Spleen (tissue), 11 donors: ENCODE data around the gene RPL13A. TPM values are rescaled to one million over a fixed set of nuclear protein-coding genes. Genes with fewer than 3 reads are reported as not detected.

Experiments used
- DNase-seq: peaks from one replicate; pipeline ENCODE4 v3.0.0-alpha.2; 2020
- H3K27ac ChIP-seq, 8 donors: fragments of 200-600 bp; sonication (generic) in 7 of 8; 1 replicate in 4 of 8; 2 replicates in 4 of 8; pipeline versions ENCODE4 v1.5.0 to v1.8.0; 2016 to 2021; ENCODE audit warnings: inconsistent platforms in 4 of 8, mild to moderate bottlenecking in 4 of 8, moderate library complexity in 1 of 8
- H3K27me3 ChIP-seq, 7 donors: fragments of 200-600 bp; sonication (generic) in 6 of 7; replicated peaks in 1 of 7; 1 replicate in 4 of 7; 2 replicates in 3 of 7; pipeline versions ENCODE4 v1.5.0 to v1.8.0; 2016 to 2021; ENCODE audit warnings: inconsistent platforms in 3 of 7, mild to moderate bottlenecking in 1 of 7
- H3K36me3 ChIP-seq, 6 donors: fragments of 200-600 bp; sonication (generic) in 5 of 6; 1 replicate in 4 of 6; 2 replicates in 2 of 6; pipeline versions ENCODE4 v1.5.0 to v1.8.0; 2016 to 2021; ENCODE audit warnings: inconsistent platforms in 2 of 6
- H3K4me1 ChIP-seq, 6 donors: fragments of 200-600 bp; sonication (generic) in 5 of 6; 1 replicate in 3 of 6; 2 replicates in 3 of 6; pipeline versions ENCODE4 v1.5.0 to v1.8.0; 2016 to 2021; ENCODE audit warnings: inconsistent platforms in 3 of 6
- H3K4me3 ChIP-seq, 8 donors: fragments of 200-600 bp; sonication (generic) in 7 of 8; 1 replicate in 4 of 8; 2 replicates in 4 of 8; pipeline versions ENCODE4 v1.5.0 to v1.8.0; 2016 to 2021; ENCODE audit warnings: inconsistent platforms in 4 of 8, mild to moderate bottlenecking in 4 of 8, moderate library complexity in 2 of 8
- H3K9me3 ChIP-seq, 8 donors: fragments of 200-600 bp; sonication (generic) in 7 of 8; 1 replicate in 4 of 8; 2 replicates in 4 of 8; pipeline versions ENCODE4 v1.5.0 to v1.8.0; 2016 to 2021; ENCODE audit warnings: inconsistent platforms in 4 of 8
- POLR2A ChIP-seq, 3 donors: fragments of 450-650 bp; IDR thresholded peaks; one replicate each; pipeline ENCODE4 v1.5.1; 2017; ENCODE audit warnings: antibody characterized with exemption in 3 of 3, mild to moderate bottlenecking in 1 of 3
- POLR2AphosphoS5 ChIP-seq, 3 donors: sonication (generic); formaldehyde crosslinking; IDR thresholded peaks; one replicate each; pipeline ENCODE4 v1.5.1; 2017; ENCODE audit warnings: antibody characterized with exemption in 3 of 3
- WGBS, 5 donors: extraction: QIAGEN DNeasy Blood & Tissue Kit in 3 of 5; methylation state at CpG; one replicate each; pipeline versions ENCODE4 v1.1.5 to v1.1.7; 2013 to 2018; 5-methylcytosine and 5-hydroxymethylcytosine counted together
- intact Hi-C: fragments of 100-400 bp; cut with DNase I; formaldehyde crosslinking; loops from one replicate; pipeline ENCODE4 v1.15.0; 2023; ENCODE audit warnings: low total_unique reads
- polyA plus RNA-seq, 3 donors: library from polyadenylated mRNA; stranded (reverse); fragments of 200-250 nt; gene quantifications; one replicate each; pipeline ENCODE4 v1.2.1, GENCODE V29; 2013
- total RNA-seq, 7 donors: library from RNA; depleted of rRNA in 3 of 7; stranded (reverse); fragments of >200 nt in 3 of 7; fragmentation: NEBNext Ultra II Directional in 4 of 7; extraction: Animal tissue kit (Norgen Biotek cat#: 25700) in 4 of 7; gene quantifications; one replicate each; pipeline versions ENCODE4 v1.1.0 to v1.2.1, GENCODE V29; 2016 to 2021
- TF ChIP-seq, protein P1 (sequence below), 11 experiments: fragments of 200-600 bp in 7 of 11; fragments of 450-650 bp in 4 of 11; sonication (generic) in 4 of 11; IDR thresholded peaks in 8 of 11; conservative IDR thresholded peaks in 3 of 11; 1 replicate in 7 of 11; 2 replicates in 4 of 11; pipeline versions ENCODE4 v1.4.0 to v1.8.0; 2016 to 2021; ENCODE audit warnings: antibody characterized with exemption in 11 of 11, inconsistent platforms in 4 of 11, mild to moderate bottlenecking in 1 of 11
- donor health status: healthy with polysubstance abuse.
- donor health status: DM: no; HTN: no; CAD: no; lungs with moderate emphysema.
- donor health status: DM: no; HTN: no; CAD: no.
- donor health status: Bipolar disorder and iron deficiency.
- donor health status: healthy.
- donor health status: DM: no; HTN: no; CAD: no.
- donor health status: DM: yes; HTN: yes; CAD: no.

RPL13A gene
- total and polyA plus RNA-seq, 10 donors = 2,521 to 7,408 (median 3,003) TPM

DNA sequence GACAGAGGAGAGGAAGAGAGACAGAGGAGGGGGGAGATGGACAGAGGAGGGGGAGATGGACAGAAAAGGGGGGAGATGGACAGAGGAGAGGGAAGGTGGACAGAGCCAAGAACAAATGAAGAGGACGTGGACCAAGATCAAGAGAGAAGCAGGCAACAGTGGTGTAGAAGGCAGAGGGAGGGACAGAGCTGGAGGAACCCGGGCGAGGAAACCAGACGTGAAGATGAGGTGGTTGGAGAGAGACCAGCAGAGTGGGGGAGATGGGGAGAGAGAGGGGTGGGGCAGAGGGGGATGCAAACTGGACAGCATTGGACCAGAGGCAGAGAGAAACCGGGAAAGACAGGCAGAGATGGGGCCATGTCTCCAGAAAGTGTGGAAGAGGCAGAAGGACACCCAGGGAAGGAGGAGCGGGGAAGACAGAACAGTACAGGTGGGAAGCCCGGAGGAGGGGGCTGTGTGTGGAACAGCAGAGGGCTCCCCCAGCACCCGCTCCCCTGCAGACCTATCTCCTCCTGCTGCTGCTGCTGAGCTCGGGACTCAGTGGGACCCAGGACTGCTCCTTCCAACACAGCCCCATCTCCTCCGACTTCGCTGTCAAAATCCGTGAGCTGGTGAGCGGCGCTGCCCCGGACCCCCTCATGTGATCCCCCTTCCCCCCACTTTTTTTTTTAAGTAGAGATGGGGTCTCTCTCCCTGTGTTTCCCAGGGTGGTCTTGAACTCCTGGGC lies 12.1 kb upstream of the RPL13A start:
- no peak for DNase-seq
- peaks cover 18 to 89% (median 54%) of the 10 kb centered on the region in 6 donors for H3K4me1 ChIP-seq
- no peaks in the 10 kb centered on the region for H3K27me3 ChIP-seq
- TF ChIP-seq, protein P1, sequence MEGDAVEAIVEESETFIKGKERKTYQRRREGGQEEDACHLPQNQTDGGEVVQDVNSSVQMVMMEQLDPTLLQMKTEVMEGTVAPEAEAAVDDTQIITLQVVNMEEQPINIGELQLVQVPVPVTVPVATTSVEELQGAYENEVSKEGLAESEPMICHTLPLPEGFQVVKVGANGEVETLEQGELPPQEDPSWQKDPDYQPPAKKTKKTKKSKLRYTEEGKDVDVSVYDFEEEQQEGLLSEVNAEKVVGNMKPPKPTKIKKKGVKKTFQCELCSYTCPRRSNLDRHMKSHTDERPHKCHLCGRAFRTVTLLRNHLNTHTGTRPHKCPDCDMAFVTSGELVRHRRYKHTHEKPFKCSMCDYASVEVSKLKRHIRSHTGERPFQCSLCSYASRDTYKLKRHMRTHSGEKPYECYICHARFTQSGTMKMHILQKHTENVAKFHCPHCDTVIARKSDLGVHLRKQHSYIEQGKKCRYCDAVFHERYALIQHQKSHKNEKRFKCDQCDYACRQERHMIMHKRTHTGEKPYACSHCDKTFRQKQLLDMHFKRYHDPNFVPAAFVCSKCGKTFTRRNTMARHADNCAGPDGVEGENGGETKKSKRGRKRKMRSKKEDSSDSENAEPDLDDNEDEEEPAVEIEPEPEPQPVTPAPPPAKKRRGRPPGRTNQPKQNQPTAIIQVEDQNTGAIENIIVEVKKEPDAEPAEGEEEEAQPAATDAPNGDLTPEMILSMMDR (IDR thresholded peaks at IDR 0.05 in 8 of 11, conservative IDR thresholded peaks at IDR 0.05 in 3 of 11) = no peak
- TF ChIP-seq POLR2A (IDR thresholded peaks at IDR 0.05) (no peak), POLR2AphosphoS5 (IDR thresholded peaks at IDR 0.05) (no peak)
- H3K27ac ChIP-seq = peak overlapping the region in 7 of 8 donors; percentile 36 to 95 (median 89)
- peak overlapping the region in 4 of 8 donors; percentile 18 to 74 (median 64) for H3K4me3 ChIP-seq
- no peaks in the 10 kb centered on the region for H3K9me3 ChIP-seq
- peaks cover 0 to 28% (median 2%) of the 10 kb centered on the region in 6 donors for H3K36me3 ChIP-seq
- intact Hi-C loops = no loop called here
- 58 to 72% (median 71%) methylated on average over 13 to 15 of the region's 15 CpGs for WGBS, 5 donors

DNA sequence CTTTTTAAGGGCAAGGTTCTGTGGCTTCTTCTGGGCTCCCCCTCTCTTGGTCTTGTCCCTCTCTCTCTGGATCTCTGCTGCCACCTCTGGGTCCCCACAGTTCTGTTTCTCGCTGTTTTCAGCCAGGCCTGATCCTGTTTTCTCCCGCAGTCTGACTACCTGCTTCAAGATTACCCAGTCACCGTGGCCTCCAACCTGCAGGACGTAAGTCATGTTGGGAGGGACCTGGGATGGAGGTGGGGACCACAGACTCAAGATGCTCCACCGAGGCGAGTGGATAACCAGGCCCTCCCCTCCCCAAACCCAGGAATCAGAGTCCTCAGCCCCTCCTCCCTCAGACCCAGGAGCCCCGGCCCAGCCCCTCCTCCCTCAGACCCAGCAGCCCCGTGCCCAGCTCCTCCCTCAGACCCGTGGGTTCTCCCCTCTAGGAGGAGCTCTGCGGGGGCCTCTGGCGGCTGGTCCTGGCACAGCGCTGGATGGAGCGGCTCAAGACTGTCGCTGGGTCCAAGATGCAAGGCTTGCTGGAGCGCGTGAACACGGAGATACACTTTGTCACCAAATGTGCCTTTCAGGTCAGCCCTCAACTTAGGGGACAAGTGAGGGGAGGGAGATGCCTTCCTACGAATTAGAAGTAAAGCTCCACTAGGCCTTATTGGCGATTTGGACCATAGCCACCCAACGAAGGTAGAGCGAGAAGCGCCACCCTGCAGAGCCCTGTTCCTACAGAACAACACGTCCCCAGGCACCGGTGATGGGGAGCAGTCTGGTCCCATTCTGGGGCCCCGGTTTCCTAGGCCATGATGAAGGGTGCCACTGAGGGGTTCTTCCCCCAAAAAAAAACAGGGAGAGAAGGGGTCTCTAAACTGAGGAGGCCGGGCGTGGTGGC lies 11.2 kb upstream of the RPL13A start:
- Histone ChIP-seq H3K36me3 (peaks cover 0 to 31% (median 3%) of the 10 kb centered on the region in 6 donors), H3K27me3 (no peaks in the 10 kb centered on the region), H3K4me1 (peaks cover 11 to 87% (median 47%) of the 10 kb centered on the region in 6 donors), H3K27ac (peak overlapping the region in 6 of 8 donors; percentile 36 to 95 (median 90)), H3K9me3 (no peaks in the 10 kb centered on the region), H3K4me3 (peak overlapping the region in 2 of 8 donors; percentile 58 to 74)
- intact Hi-C loops = no loop called here
- 51 to 64% (median 55%) methylated on average over 25 to 27 of the region's 27 CpGs for WGBS, 5 donors
- peak in 1 of 3 donors; percentile 35 for TF ChIP-seq POLR2AphosphoS5 (IDR thresholded peaks at IDR 0.05)
- TF ChIP-seq, protein P1 (IDR thresholded peaks at IDR 0.05 in 8 of 11, conservative IDR thresholded peaks at IDR 0.05 in 3 of 11) = peak in 8 of 11 experiments; percentile 21 to 68 (median 46)
- no peak for TF ChIP-seq POLR2A (IDR thresholded peaks at IDR 0.05)
- DNase-seq = no peak

DNA sequence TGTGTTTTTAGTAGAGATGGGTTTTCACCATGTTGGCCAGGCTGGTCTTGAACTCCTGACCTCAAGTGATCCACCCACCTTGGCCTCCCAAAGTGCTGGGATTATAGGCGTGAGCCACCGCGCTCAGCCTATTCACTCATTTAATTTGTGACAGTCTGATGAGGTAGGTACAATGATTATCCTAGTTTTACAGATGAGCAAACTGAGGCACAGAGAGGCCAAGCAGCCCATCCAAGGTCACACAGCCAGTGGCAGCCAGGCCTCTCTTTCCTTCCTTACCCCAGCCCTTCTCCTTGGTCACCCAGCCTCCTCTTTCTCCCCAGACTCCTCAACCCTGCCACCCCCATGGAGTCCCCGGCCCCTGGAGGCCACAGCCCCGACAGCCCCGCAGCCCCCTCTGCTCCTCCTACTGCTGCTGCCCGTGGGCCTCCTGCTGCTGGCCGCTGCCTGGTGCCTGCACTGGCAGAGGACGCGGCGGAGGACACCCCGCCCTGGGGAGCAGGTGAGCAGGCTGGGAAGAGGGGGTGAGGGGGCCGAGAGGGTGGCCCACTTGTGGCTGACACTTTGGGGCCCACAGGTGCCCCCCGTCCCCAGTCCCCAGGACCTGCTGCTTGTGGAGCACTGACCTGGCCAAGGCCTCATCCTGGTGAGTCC lies 7.3 kb upstream of the RPL13A start:
- H3K36me3 ChIP-seq = peaks cover 0 to 68% (median 11%) of the 10 kb centered on the region in 6 donors
- no peak for DNase-seq
- peak overlapping the region in 1 of 8 donors; percentile 13 for H3K27ac ChIP-seq
- peaks cover 0 to 52% (median 25%) of the 10 kb centered on the region in 6 donors for H3K4me1 ChIP-seq
- H3K9me3 ChIP-seq = no peaks in the 10 kb centered on the region
- WGBS, 5 donors = 86 to 97% (median 94%) methylated on average over 14 of the region's 14 CpGs
- H3K27me3 ChIP-seq = no peaks in the 10 kb centered on the region
- intact Hi-C loops = no loop called here
- no peak overlapping the region for H3K4me3 ChIP-seq
- peak in 1 of 3 donors; percentile 11 for TF ChIP-seq POLR2AphosphoS5 (IDR thresholded peaks at IDR 0.05)
- TF ChIP-seq POLR2A (IDR thresholded peaks at IDR 0.05) = no peak

DNA sequence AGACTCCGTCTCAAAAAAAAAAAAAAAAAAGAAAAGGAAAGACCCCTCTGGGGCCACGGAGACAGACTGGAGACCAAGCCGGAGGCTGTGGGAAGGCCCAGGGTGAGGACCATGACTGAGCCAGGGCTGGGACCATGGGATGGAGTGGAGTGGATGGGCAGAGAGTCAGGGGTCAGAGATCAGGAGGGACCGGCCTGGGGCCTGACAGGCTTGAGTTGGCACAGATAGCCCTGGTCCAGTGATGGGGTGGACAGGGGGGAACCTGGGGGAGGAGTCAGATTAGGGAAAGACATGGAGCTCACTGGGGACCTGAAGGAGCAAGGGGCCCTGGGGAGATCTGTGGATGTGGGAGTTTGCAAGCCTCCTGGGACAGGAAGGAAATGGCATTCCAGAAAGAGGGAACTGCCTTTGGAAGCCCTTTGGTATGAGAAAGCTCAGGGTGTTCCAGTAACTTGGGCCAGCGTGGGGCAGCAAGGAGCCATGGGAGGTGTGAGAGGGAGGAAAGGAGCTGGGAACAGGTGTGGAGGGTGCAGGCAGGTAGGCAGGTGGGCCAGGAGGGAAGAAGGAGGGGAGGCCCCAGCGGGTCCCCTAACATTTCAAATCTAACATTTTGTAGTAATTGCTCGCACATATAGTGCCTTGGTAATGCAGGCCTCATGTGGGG lies 6.3 kb upstream of the RPL13A start:
- Histone ChIP-seq H3K27ac (no peak overlapping the region), H3K27me3 (no peaks in the 10 kb centered on the region), H3K4me3 (no peak overlapping the region), H3K9me3 (no peaks in the 10 kb centered on the region), H3K4me1 (peaks cover 0 to 43% (median 14%) of the 10 kb centered on the region in 6 donors), H3K36me3 (peaks cover 0 to 78% (median 11%) of the 10 kb centered on the region in 6 donors)
- TF ChIP-seq POLR2A (IDR thresholded peaks at IDR 0.05) (no peak), POLR2AphosphoS5 (IDR thresholded peaks at IDR 0.05) (no peak)
- TF ChIP-seq, protein P1 (IDR thresholded peaks at IDR 0.05 in 8 of 11, conservative IDR thresholded peaks at IDR 0.05 in 3 of 11) = no peak
- intact Hi-C loops = no loop called here
- WGBS, 5 donors = 83 to 92% (median 89%) methylated on average over 7 of the region's 7 CpGs
- no peak for DNase-seq
